ENCODE results near the gene ANAPC13.

- TF ChIP-seq POLR2A (IDR thresholded peaks at IDR 0.05; ENCODE audit: low read depth, low read length) (no peak), TAF1 (IDR thresholded peaks at IDR 0.05; ENCODE audit: borderline replicate concordance, low read depth, low read length) (no peak)
Observed at GRCh38 chr3:134481166-134481565, 4.6 kb downstream of the ANAPC13 start.
